Chondrocyte (in vitro differentiated cells): ENCODE measurements around the gene CCDC83. TPM values are rescaled to one million over a fixed set of nuclear protein-coding genes. Genes with fewer than 3 reads are reported as not detected.

Experiments used
- DNase-seq: peaks from one replicate; pipeline ENCODE4 v3.0.0; 2021; ENCODE audit warnings: mixed read lengths, low spot score
- H3K27ac Mint-ChIP-seq: one replicate; pipeline ENCODE4 v1.8.0; 2021; ENCODE audit warnings: mild to moderate bottlenecking, moderate library complexity, mixed read lengths; ENCODE audit not compliant: unreplicated experiment
- H3K27me3 Mint-ChIP-seq: 2 replicates; pipeline ENCODE4 v1.8.0; 2021; ENCODE audit warnings: low read depth, mixed read lengths
- H3K36me3 Mint-ChIP-seq: 2 replicates; pipeline ENCODE4 v1.8.0; 2021; ENCODE audit warnings: low read depth, mixed read lengths
- H3K4me1 Mint-ChIP-seq: 2 replicates; pipeline ENCODE4 v1.8.0; 2021; ENCODE audit warnings: low read depth, mild to moderate bottlenecking, mixed read lengths
- H3K4me3 Mint-ChIP-seq: one replicate; pipeline ENCODE4 v1.8.0; 2021; ENCODE audit warnings: mild to moderate bottlenecking, moderate library complexity, mixed read lengths; ENCODE audit not compliant: unreplicated experiment
- H3K9me3 Mint-ChIP-seq: 2 replicates; pipeline ENCODE4 v1.8.0; 2021; ENCODE audit warnings: low read depth, mixed read lengths
- total RNA-seq: library from RNA; stranded (reverse); gene quantifications from 3 replicates; pipeline ENCODE4 v1.2.1, GENCODE V29; 2021
- TF ChIP-seq, protein P1 (sequence below): fragments of 200-600 bp; sonication (generic); IDR thresholded peaks from 2 replicates; pipeline ENCODE4 v1.5.0; 2021; ENCODE audit warnings: antibody characterized with exemption, mild to moderate bottlenecking, moderate library complexity

Gene CCDC83
- total RNA-seq, 1 donor from 2014 or later, result not detected

DNA sequence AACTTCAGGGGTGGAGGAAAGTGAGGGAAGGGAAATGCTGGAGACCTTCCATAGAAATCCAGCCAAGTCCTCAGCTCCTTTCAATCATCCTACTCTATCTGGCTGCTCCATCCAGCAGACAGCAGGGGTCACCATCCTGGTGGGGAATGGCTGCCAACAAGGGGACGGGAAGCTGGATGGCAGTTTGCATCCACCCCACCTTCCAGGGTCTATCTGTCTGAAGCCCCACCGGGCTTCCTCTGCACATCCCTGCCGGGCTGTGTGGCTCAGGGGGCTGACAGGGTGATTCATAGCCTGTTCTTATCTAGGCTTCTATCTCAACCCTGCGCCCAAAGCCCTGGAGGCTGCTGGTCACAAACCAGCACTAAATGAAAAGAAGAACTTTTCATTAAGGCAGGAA is 45.3 kb upstream of the CCDC83 start:
- H3K27ac Mint-ChIP-seq, result no peak overlapping the region
- H3K27me3 Mint-ChIP-seq, result no peaks in the 10 kb centered on the region
- DNase-seq, result no peak
- H3K36me3 Mint-ChIP-seq, result no peaks in the 10 kb centered on the region
- H3K9me3 Mint-ChIP-seq, result no peaks in the 10 kb centered on the region
- TF ChIP-seq, protein P1, sequence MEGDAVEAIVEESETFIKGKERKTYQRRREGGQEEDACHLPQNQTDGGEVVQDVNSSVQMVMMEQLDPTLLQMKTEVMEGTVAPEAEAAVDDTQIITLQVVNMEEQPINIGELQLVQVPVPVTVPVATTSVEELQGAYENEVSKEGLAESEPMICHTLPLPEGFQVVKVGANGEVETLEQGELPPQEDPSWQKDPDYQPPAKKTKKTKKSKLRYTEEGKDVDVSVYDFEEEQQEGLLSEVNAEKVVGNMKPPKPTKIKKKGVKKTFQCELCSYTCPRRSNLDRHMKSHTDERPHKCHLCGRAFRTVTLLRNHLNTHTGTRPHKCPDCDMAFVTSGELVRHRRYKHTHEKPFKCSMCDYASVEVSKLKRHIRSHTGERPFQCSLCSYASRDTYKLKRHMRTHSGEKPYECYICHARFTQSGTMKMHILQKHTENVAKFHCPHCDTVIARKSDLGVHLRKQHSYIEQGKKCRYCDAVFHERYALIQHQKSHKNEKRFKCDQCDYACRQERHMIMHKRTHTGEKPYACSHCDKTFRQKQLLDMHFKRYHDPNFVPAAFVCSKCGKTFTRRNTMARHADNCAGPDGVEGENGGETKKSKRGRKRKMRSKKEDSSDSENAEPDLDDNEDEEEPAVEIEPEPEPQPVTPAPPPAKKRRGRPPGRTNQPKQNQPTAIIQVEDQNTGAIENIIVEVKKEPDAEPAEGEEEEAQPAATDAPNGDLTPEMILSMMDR, result peak; percentile 57
- H3K4me1 Mint-ChIP-seq, result peaks cover 17% of the 10 kb centered on the region
- peak overlapping the region; percentile 71 for H3K4me3 Mint-ChIP-seq

DNA sequence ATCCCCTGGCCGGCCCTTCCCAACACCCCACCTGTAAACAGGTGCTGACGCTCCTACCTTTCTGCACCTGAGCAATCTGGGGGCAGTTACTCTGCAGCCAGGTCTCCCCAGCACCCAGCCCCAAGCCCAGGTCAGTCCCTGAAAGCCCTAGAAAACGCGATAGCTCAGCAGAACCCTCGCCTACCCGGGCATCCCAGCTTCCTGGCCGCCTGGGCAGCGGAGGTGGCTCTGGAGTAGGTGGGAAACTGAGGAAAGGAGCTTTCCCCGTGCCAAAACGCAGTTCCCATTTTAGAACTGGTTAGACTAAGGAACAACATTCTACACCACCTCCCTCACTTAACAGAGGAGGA is 44.7 kb upstream of the CCDC83 start:
- DNase-seq, result no peak
- H3K27me3 Mint-ChIP-seq, result no peaks in the 10 kb centered on the region
- H3K4me1 Mint-ChIP-seq, result peaks cover 21% of the 10 kb centered on the region
- peak overlapping the region; percentile 71 for H3K4me3 Mint-ChIP-seq
- peak overlapping the region; percentile 41 for H3K27ac Mint-ChIP-seq
- TF ChIP-seq, protein P1, result no peak
- H3K36me3 Mint-ChIP-seq, result no peaks in the 10 kb centered on the region
- no peaks in the 10 kb centered on the region for H3K9me3 Mint-ChIP-seq

DNA sequence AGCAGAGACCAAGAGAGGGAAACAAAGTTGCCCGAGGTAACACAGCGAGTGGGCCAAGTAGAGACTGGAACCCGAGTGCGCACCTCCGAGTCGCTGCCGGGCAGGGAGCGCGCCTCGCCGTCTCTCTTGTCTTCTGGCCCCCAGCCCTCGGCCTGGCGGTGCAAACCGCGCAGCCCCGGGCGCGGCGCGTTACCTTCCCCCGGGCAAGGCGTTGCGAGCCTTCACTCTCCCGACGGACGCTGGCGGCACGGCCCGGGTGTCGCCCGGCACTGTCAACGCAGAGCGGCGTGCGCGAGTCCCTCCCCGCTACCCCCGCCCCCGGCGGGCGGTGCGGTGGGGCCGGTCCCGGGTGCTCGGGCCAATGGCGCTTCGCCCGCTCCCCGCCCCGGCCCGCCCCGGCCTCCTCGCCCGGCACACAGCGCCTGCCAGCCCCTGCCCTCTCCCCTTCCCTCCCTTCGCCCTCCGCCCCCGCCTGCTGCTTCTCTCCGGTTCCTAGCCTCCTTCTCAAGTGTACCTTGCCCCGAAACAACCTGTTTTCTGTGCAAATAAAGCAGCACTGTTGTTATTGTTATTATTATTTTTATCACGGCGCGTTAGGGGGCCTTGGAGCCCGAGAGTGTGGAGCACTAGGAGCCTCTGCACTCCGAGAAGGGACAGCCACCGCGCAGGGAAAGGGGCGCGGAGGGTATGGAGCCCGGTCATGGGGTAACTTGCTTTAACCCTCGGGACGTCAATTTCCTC is 44.1 kb upstream of the CCDC83 start, which contains the start of gene SYTL2:
Gene SYTL2 (minus strand): TSS at position 271 of the 741 bp plus-strand sequence. CDS start 53,416 bp downstream, outside the sequence.
- H3K9me3 Mint-ChIP-seq, result no peaks in the 10 kb centered on the region
- peak within 1 kb of the TSS; percentile 41 for H3K27ac Mint-ChIP-seq
- no peak for DNase-seq
- no peaks in the 10 kb centered on the region for H3K27me3 Mint-ChIP-seq
- peaks cover 22% of the 10 kb centered on the region for H3K4me1 Mint-ChIP-seq
- H3K4me3 Mint-ChIP-seq, result peak within 1 kb of the TSS; percentile 79
- H3K36me3 Mint-ChIP-seq, result no peaks in the 10 kb centered on the region
- TF ChIP-seq, protein P1, result peak; percentile 44

DNA sequence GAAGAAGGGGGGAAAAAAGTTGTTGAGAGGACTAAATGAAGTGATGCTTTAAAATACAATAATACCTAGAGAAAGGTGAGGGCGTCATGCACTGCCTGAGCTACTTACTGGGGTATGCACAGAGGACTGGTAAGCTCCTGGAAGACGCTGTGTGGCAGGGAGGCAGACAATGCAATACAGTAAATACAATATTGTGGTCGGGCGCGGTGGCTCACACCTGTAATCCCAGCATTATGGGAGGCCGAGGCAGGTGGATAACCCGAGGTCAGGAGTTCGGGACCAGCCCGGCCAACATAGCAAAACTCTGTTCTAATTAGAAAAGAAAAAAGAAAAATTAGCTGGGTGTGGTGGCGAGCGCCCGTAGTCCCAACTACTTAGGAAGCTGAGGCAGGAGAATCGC is 43.6 kb upstream of the CCDC83 start:
- no peak for DNase-seq
- TF ChIP-seq, protein P1, result no peak
- Mint-ChIP-seq H3K9me3 (no peaks in the 10 kb centered on the region), H3K4me3 (peak overlapping the region; percentile 79), H3K4me1 (peaks cover 22% of the 10 kb centered on the region), H3K27ac (no peak overlapping the region), H3K27me3 (no peaks in the 10 kb centered on the region), H3K36me3 (no peaks in the 10 kb centered on the region)

DNA sequence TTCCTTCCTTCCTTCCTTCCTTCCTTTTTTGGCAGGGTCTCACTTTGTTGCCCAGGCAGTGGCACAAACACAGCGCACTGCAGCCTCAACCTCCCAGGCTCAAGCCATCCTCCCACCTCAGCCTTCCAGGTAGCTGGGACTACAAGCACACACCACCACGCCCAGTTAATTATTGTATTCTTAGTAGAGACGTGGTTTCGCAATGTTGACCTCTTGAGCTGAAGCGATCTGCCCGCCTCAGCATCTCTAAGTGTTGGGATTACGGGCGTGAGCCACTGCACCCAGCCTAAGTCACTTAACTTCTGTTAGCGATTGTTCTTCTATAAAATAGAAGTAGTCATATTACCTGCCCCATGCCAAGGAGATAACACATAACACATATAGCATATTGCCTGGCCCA is 41.5 kb upstream of the CCDC83 start:
- TF ChIP-seq, protein P1, result no peak
- Mint-ChIP-seq H3K4me1 (peaks cover 22% of the 10 kb centered on the region), H3K4me3 (no peak overlapping the region), H3K9me3 (no peaks in the 10 kb centered on the region), H3K36me3 (no peaks in the 10 kb centered on the region), H3K27me3 (no peaks in the 10 kb centered on the region), H3K27ac (no peak overlapping the region)
- no peak for DNase-seq
